Measurements from ENCODE around the gene EXOSC9.

Gene EXOSC9

GRCh38 chr4:121819216-121819965 lies 18.3 kb downstream of the EXOSC9 start:
- Histone ChIP-seq H3K27ac (no peak overlapping the region), H3K4me3 (no peak overlapping the region)

- peak overlapping the region in 4 of 7 experiments; percentile 72 to 91 (median 74) for H3K4me3 ChIP-seq
Measured at GRCh38 chr4:121822047-121822446, 20.9 kb downstream of the EXOSC9 start.

DNA sequence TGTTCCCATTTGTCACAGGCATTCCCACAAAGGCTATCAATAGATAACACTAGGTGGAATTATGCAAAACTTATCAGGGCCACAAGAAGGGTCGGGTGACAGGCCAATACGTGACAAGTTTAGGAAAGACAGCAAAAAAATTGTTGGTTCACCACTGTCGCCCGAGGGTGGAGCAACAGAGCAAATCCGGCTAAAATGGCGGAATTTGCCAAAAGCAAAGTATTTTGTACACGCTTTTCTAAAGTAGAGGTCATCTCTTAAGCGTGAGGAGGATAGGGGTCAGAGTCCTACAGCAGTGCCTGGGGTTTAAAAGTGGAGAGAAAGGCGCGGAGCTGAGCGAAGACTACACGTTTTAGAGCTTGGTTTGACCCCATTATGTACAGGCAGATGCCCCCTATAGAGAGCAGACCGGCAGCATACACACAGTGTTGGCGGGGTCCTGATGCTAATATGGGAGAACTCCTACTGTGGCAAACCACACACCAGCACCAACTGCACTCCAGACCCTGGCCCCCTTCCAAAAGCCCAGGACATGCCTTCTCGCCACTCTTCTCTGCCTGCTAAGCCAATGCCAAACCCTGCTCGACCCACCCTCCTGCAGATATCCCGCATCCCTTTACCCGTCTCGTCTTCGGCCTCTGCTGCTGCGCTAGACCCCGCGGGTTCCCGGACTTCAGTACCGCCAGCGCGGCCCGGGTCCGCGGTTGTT lies 21.8 kb downstream of the EXOSC9 start:
- peak overlapping the region; percentile 50 to 91 (median 72) for H3K4me3 ChIP-seq
- H3K27ac ChIP-seq: peak overlapping the region in 9 of 21 experiments; percentile 17 to 83 (median 55)

More at GRCh38 chr4:121822047-121822446, 20.9 kb downstream of the EXOSC9 start:
- H3K27ac ChIP-seq: peak overlapping the region in 1 of 21 experiments; percentile 59

DNA sequence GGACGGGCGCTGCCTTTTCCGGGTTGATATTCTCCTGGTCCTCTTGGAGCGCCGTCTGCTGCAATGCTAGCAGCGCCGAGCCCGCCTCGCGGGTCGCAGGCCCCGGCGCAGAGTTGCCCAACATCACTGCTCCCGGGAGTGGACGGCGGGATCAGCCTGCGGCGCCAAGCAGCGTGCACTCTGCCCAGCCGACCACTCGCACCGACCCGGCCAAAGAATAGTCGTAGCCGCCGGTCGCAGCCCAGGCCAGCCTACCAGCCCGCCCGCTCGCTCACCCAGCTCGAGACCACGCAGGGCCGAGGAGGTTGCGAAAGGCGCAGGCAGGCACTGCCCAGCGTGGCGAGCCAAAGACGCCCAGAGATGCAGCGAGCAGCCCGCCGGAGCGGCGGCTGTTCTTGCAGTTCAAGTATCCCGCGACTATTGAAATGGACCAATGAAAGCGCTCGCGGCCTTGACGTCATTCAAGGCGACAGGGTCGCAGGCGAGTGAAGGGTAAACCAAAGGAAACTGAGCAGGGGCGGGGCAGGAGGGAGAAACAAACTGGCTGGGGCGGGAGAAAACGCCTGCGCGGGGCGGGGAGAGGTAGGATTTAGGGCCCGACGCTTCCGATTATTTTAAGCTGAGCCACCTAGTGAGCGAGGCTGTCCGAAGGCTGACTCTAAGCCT lies 22.5 kb downstream of the EXOSC9 start, which contains the start of gene CCNA2:
Gene CCNA2 (minus strand): TSS at position 379 of the 666 bp plus-strand sequence. CDS start 255 bp downstream, at position 124.
- peak within 1 kb of the TSS; percentile 50 to 91 (median 72) for H3K4me3 ChIP-seq
- peak within 1 kb of the TSS in 20 of 21 experiments; percentile 38 to 88 (median 64) for H3K27ac ChIP-seq

DNA sequence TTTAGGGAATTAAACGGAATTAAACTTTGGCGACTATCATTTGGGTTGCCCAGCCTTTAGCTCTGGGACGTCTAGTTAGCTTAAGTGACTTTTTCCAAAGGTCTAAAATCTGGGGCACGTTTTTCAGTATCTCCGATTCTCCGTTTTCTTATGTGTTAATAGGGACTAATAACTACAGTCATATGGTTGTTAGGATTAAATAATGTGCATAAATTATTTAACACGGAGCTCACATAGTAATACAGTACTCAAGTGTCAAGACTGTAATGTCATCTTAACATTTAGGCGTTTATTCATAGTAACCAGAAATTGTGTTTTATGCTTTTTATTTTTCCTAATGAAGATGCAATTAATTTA lies 23.0 kb downstream of the EXOSC9 start:
- Histone ChIP-seq H3K4me3 (peak overlapping the region; percentile 50 to 91 (median 72)), H3K27ac (peak overlapping the region in 20 of 21 experiments; percentile 38 to 88 (median 64))

- no peak overlapping the region for H3K4me3 ChIP-seq
- H3K27ac ChIP-seq: no peak overlapping the region
Measured at GRCh38 chr4:121824950-121825349, 23.8 kb downstream of the EXOSC9 start.

- no peak overlapping the region for H3K27ac ChIP-seq
- H3K4me3 ChIP-seq: no peak overlapping the region
Measured at GRCh38 chr4:121827853-121828252, 26.7 kb downstream of the EXOSC9 start.

GRCh38 chr4:121829511-121829910 lies 28.4 kb downstream of the EXOSC9 start:
- H3K27ac ChIP-seq: no peak overlapping the region
- H3K4me3 ChIP-seq: no peak overlapping the region

GRCh38 chr4:121838136-121838535 lies 37.0 kb downstream of the EXOSC9 start:
- Histone ChIP-seq H3K27ac (no peak overlapping the region), H3K4me3 (no peak overlapping the region)

GRCh38 chr4:121842862-121843261 lies 41.7 kb downstream of the EXOSC9 start:
- Histone ChIP-seq H3K27ac (no peak overlapping the region), H3K4me3 (no peak overlapping the region)

DNA sequence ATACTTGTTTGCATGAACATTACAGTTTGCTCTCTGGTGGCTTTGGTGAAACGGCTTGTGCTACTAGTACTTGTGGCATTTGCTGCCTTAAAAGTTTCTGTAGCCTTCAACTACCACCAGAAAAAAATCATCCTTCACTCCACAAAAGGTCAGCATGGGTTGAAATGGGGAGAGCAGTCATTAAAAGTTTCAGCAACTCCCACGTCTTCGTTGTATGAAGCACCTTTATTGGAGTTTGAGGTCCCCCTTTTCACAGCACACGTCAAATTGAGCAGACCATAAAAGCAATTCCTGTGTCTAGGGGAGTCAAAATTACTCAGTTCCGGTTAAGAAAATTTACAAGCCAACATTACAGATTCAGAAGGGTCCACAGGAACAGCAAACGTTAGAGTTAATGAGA lies 45.5 kb downstream of the EXOSC9 start:
- Histone ChIP-seq H3K27ac (no peak overlapping the region), H3K4me3 (no peak overlapping the region)

DNA sequence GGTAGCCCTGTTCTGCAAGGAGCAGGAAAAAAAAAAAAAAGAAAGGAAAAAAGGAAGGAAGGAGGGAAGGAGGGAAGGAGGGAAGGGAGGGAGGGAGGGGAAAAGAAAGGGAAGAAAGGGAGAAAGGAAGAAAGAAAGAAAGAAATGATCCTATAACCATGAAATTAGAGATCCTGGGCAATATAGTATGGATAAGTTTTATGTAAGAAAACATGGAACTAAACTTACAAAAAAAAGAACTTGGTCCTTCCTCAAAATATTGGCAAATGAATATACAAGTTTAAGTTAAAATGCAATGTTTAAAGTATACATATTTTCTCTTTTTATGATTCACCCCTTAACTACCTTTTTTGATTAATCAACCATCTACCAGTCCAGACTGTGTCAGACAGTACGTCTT lies 50.2 kb downstream of the EXOSC9 start:
- H3K4me3 ChIP-seq: no peak overlapping the region

DNA sequence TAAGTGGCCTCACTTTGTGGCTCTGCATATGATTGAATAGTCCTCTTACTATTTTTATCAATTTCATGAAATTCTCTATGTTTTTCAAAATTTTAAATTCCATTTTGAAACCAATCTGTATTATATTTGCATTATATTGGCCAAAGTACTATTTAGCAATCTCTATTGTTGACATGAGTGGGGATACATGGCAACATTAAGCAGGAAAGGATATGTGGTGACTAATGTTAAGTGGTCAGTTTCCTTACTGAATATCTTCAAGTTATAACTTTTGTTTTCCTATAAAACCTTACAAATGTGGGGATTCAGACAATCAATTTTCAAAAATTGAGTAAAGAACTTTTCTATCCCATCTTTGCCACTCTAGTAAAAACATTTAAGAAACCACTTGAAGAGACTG lies 59.0 kb downstream of the EXOSC9 start:
- Histone ChIP-seq H3K27ac (no peak overlapping the region), H3K4me3 (no peak overlapping the region)

More for the DNA sequence above, 50.2 kb downstream of the EXOSC9 start:
- no peak overlapping the region for H3K27ac ChIP-seq

GRCh38 chr4:121861426-121861825 lies 60.3 kb downstream of the EXOSC9 start:
- no peak overlapping the region for H3K4me3 ChIP-seq
- no peak overlapping the region for H3K27ac ChIP-seq

DNA sequence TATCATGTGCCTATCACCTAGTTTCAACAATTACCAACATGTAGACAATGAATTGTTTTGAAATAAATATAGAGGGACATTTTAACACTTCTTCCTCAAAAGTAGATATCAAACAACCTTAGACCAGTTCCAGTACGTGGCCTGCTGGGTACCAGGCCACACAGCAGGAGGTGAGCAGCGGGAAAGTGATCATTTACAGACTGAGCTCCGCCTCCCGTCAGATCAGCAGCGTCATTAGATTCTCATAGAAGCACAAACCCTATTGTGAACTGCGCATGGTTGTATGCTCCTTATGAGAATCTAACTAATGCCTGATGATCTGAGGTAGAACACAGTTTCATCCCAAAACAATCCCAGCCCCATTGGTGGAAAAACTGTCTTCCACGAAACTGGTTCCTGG lies 62.7 kb downstream of the EXOSC9 start:
- no peak overlapping the region for H3K27ac ChIP-seq
- no peak overlapping the region for H3K4me3 ChIP-seq

Measured in skin epidermis (tissue), 12 donors.